Body of pancreas (tissue), 4 donors: ENCODE results near the gene PYM1. TPM values are rescaled to one million over a fixed set of nuclear protein-coding genes. Genes with fewer than 3 reads are reported as not detected.
A peak's percentile ranks its signal among the peaks of the same experiment; 100 is the strongest.

Source experiments
- ATAC-seq: fragments of 150-250 bp; one replicate; pipeline ENCODE4 v1.9.1; 2016
- DNase-seq, 4 donors: peaks; one replicate each; pipeline ENCODE4 v3.0.0-alpha.2; 2019
- H3K27ac ChIP-seq, 4 donors: fragments of 200-600 bp; sonication (generic); 1 replicate in 3 of 4; 2 replicates in 1 of 4; pipeline versions ENCODE4 v1.5.1 to v1.6.1; 2016 to 2019; ENCODE audit warnings: mild to moderate bottlenecking in 1 of 4, mixed read lengths in 1 of 4, moderate library complexity in 1 of 4
- H3K27me3 ChIP-seq, 2 donors: fragments of 200-600 bp; sonication (generic); one replicate each; pipeline ENCODE4 v1.6.0; 2016; ENCODE audit warnings: mild to moderate bottlenecking in 1 of 2
- H3K36me3 ChIP-seq, 2 donors: fragments of 200-600 bp; sonication (generic); replicated peaks in 1 of 2; 2 replicates each; pipeline ENCODE4 v1.5.1; 2016; ENCODE audit warnings: low read depth in 2 of 2; ENCODE audit not compliant: insufficient read depth in 1 of 2
- H3K4me1 ChIP-seq: fragments of 200-600 bp; sonication (generic); one replicate; pipeline ENCODE4 v1.6.0; 2016
- H3K4me3 ChIP-seq, 2 donors: fragments of 200-600 bp; sonication (generic); 1 replicate in 1 of 2; 2 replicates in 1 of 2; pipeline ENCODE4 v1.5.1; 2016 to 2019
- H3K9me3 ChIP-seq, 3 donors: fragments of 200-600 bp; sonication (generic); 1 replicate in 2 of 3; 2 replicates in 1 of 3; pipeline ENCODE4 v1.5.1; 2016
- POLR2A ChIP-seq, 3 donors: fragments of 450-650 bp; IDR thresholded peaks; one replicate each; pipeline ENCODE4 v1.6.1; 2016; ENCODE audit warnings: antibody characterized with exemption in 3 of 3, mild to moderate bottlenecking in 2 of 3
- WGBS, 2 donors: methylation state at CpG; one replicate each; pipeline ENCODE4 v1.1.5; 2017; 5-methylcytosine and 5-hydroxymethylcytosine counted together
- intact Hi-C: fragments of 100-400 bp; cut with DNase I; formaldehyde crosslinking; loops from one replicate; pipeline ENCODE4 v1.15.1; 2023
- total RNA-seq, 2 donors: library from RNA; depleted of rRNA; stranded (reverse); fragments of >200 nt; gene quantifications; one replicate each; pipeline ENCODE4 v1.1.0, GENCODE V29; 2016
- TF ChIP-seq, protein P1 (sequence below), 7 experiments: fragments of 450-650 bp in 4 of 7; fragments of 200-600 bp in 3 of 7; sonication (generic) in 3 of 7; IDR thresholded peaks; one replicate each; pipeline ENCODE4 v1.5.1; 2016 to 2019; ENCODE audit warnings: antibody characterized with exemption in 7 of 7

Gene PYM1
- total RNA-seq, 2 donors from 2014 or later, result 21.5 to 26.0 TPM

DNA sequence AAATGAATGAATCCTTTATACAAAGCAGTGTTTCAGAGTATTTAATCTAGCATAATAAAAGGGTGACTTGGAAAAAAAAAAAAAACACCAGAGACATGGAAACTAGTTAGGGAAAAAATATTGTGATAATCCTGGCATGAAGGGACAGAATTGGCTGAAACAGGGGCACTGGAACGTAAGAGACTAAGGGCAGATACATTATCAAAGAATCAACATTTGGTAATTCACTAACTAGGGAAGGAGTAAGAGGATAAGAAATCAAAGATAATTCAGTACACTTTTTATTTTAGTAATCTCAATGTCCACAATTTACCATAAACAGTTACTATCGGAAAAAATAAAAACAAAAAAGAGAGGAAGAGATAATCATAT, 18.2 kb downstream of the PYM1 start:
- Histone ChIP-seq H3K36me3 (no peaks in the 10 kb centered on the region), H3K4me3 (no peak overlapping the region), H3K9me3 (no peaks in the 10 kb centered on the region), H3K4me1 (peaks cover 58% of the 10 kb centered on the region), H3K27ac (peak overlapping the region in 3 of 4 donors; percentile 67 to 87 (median 80)), H3K27me3 (no peaks in the 10 kb centered on the region)
- intact Hi-C loops, result no loop called here
- TF ChIP-seq POLR2A (IDR thresholded peaks at IDR 0.05), result no peak
- TF ChIP-seq, protein P1, sequence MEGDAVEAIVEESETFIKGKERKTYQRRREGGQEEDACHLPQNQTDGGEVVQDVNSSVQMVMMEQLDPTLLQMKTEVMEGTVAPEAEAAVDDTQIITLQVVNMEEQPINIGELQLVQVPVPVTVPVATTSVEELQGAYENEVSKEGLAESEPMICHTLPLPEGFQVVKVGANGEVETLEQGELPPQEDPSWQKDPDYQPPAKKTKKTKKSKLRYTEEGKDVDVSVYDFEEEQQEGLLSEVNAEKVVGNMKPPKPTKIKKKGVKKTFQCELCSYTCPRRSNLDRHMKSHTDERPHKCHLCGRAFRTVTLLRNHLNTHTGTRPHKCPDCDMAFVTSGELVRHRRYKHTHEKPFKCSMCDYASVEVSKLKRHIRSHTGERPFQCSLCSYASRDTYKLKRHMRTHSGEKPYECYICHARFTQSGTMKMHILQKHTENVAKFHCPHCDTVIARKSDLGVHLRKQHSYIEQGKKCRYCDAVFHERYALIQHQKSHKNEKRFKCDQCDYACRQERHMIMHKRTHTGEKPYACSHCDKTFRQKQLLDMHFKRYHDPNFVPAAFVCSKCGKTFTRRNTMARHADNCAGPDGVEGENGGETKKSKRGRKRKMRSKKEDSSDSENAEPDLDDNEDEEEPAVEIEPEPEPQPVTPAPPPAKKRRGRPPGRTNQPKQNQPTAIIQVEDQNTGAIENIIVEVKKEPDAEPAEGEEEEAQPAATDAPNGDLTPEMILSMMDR (IDR thresholded peaks at IDR 0.05), result no peak
- ATAC-seq (no peak), DNase-seq (no peak)
- 17 to 20% methylated on average over 2 of the region's 2 CpGs for WGBS, 2 donors

DNA sequence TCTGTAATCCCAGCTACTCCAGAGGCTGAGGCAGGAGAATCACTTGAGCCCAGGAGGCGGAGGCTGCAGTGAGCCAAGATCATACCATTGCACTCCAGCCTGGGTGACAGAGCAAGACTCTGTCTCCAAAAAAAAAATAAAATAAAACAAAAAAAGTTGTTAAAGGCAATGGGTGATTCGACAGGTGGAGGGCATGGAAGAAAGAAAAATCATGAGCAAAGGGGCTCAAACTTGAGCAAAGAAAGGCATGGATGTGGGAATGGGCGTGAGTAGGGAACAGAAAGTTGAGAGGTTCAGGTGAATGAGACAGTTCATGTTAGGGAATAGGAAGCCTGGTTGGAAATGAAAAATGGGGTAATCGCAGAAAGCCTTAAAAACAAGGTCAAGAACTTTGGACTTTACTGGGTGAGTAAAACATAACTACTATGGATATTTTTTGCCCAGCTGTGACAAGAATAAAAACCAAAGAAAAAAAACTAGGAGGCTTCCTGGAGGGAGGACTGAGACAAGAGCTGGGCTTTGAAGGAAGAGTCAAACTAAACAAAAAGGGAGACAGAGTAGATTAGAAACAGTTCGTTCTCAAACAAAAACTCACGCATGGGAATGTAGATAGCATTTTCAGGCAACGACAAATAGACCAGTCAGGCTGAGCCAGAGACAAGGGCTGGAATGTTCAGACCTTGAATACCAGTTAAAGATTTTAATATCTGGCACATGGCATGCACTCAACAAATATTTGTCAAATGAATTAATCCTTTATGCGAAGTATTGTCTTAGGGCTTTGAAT, 18.8 kb downstream of the PYM1 start:
- peak overlapping the region in 3 of 4 donors; percentile 67 to 87 (median 80) for H3K27ac ChIP-seq
- peaks cover 54% of the 10 kb centered on the region for H3K4me1 ChIP-seq
- DNase-seq (peak in 3 of 4 donors; percentile 23 to 65 (median 49)), ATAC-seq (peak; percentile 89)
- no peaks in the 10 kb centered on the region for H3K27me3 ChIP-seq
- 20 to 25% methylated on average over 8 of the region's 8 CpGs for WGBS, 2 donors
- no peak overlapping the region for H3K4me3 ChIP-seq
- TF ChIP-seq, protein P1 (IDR thresholded peaks at IDR 0.05), result no peak
- no peak for TF ChIP-seq POLR2A (IDR thresholded peaks at IDR 0.05)
- no peaks in the 10 kb centered on the region for H3K9me3 ChIP-seq
- no peaks in the 10 kb centered on the region for H3K36me3 ChIP-seq
- intact Hi-C loops, result no loop called here

DNA sequence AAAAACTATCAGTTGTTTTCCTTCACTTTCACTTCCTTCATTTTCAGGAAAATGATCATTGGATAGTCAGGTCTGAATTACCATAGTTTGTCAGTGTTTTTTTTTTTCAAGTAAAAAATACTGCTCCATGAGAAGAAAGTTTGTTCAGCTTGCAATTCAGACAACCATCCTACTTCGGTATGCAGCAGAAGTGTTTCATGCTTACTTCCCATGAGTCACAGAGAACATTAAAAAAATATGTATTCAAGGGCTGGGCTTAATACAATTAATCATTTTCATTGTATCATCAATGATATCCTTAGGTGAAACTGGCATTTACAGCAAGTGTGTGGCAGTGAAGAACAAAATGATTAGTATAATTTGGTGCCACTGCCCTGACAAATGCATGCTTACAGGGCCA, 21.6 kb downstream of the PYM1 start:
- H3K36me3 ChIP-seq, result no peaks in the 10 kb centered on the region
- no peaks in the 10 kb centered on the region for H3K9me3 ChIP-seq
- H3K4me1 ChIP-seq, result peaks cover 35% of the 10 kb centered on the region
- no peak for DNase-seq
- no peaks in the 10 kb centered on the region for H3K27me3 ChIP-seq
- 47 to 54% methylated on average over 1 of the region's 1 CpG for WGBS, 2 donors
- TF ChIP-seq, protein P1 (IDR thresholded peaks at IDR 0.05), result no peak
- TF ChIP-seq POLR2A (IDR thresholded peaks at IDR 0.05), result no peak
- intact Hi-C loops, result no loop called here
- H3K4me3 ChIP-seq, result no peak overlapping the region
- ATAC-seq, result no peak
- H3K27ac ChIP-seq, result peak overlapping the region in 1 of 4 donors; percentile 37

DNA sequence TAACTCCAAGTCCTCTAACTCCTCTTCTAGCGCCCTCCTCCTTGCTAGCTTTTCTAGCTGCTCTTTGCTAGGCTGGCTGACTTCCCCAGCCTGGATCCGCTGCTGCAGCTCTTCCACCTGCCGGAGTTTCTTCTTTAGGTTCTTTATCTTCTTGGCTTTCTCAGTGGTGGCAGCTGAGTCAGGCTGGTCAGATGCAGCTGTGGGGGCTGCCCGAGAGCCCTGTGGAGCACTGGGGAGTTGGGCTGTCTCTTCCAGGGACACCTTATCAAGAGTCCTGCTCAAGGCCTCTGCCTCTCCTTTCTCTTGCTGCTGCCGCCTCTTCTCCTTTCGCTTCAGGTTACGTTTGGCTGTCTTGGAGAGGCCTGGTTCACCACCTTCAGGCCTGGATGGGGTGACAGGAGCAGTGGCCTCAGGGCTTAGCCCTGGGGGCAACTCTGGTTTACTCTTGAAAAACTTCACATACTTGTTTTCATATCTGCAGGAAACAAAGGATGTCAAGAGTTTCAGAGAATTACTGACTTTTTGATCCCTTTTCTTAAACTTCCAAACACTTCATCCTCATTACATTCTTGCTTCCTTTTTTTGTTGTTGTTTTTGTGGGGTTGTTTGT, 25.7 kb downstream of the PYM1 start:
- 82% methylated on average over 7 of the region's 7 CpGs for WGBS, 2 donors
- no peaks in the 10 kb centered on the region for H3K9me3 ChIP-seq
- H3K4me1 ChIP-seq, result peaks cover 3% of the 10 kb centered on the region
- no peak overlapping the region for H3K27ac ChIP-seq
- no peak for TF ChIP-seq POLR2A (IDR thresholded peaks at IDR 0.05)
- TF ChIP-seq, protein P1 (IDR thresholded peaks at IDR 0.05), result no peak
- no peaks in the 10 kb centered on the region for H3K36me3 ChIP-seq
- no peaks in the 10 kb centered on the region for H3K27me3 ChIP-seq
- DNase-seq, result no peak
- no peak overlapping the region for H3K4me3 ChIP-seq
- ATAC-seq, result no peak
- intact Hi-C loops, result no loop called here
